ENCODE data around the gene ACTL6B.
"Not testable (repeated sequence)": the region's sequence is repeated elsewhere in the genome, so short reads cannot be mapped to it uniquely, and the experiment has no call there.

Gene ACTL6B

DNA sequence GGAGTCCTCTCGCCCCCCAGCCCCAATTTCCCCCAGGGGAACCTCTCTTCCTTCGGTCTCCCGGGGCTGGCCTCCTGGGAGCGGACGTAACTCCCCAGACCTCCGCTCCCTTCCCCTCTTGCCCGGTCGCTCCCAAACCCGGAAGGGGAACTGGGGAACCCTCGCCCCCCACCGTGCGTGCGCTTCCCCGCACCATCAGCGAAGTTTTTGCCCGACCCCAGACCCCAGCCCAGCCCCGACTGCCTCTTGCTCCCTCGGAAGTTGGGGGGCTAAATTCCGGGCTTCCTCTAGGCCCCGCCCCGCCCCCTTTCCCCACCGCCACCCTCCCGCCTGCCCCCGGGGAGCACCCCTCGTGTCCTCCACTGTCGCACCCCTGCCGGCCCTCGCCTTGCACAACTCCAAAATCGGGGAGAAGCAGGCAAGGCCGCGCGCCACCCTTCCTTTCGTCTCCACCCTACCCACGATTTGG lies 17.7 kb upstream of the ACTL6B start:
- DNase-seq (ENCODE audit: insufficient read length, low spot score) (no peak), FAIRE-seq (no peak)
- no peak for TF ChIP-seq CTCF (IDR thresholded peaks at IDR 0.05; ENCODE audit: insufficient read depth, missing control alignments)

DNA sequence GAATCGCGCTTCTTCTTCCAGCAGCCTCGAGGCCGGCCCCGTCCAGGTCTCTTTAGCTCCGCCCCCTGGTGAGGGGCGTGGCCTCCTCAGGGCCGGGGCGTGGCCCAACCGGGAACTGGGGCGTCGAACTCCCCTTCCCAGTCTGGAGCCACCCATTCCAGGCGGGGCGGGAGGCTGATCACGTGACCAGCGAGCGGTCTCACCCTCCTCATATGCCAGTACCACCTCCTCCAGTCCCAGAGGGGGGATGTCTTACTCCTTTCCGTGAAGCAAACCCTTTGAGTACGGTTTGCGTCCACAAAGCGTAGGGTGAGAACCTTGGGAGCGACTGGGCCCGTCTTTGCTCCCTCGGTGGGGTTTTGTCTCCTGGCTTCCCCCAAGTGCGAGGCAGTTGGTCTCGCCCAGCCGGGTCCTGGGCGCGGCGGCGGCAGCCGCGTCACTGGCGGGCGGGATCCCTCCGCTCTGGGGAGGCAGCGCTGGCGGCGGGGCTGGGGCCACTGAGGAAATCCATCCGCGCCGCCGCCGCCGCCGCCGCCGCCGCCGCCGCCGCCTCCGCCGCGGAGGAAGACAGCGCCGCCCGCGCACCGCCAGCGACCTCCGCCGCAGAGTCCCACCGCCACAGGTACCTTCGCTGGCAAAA lies 17.2 kb upstream of the ACTL6B start, which contains the start of gene GNB2:
Gene GNB2, plus strand, starts transcription at position 439 of the 640 bp plus-strand sequence. CDS start 2,526 bp downstream, outside the sequence.
- no peak for TF ChIP-seq CTCF (IDR thresholded peaks at IDR 0.05; ENCODE audit: insufficient read depth, missing control alignments)
- DNase-seq (ENCODE audit: insufficient read length, low spot score): peak; percentile 82
- FAIRE-seq: no peak

DNA sequence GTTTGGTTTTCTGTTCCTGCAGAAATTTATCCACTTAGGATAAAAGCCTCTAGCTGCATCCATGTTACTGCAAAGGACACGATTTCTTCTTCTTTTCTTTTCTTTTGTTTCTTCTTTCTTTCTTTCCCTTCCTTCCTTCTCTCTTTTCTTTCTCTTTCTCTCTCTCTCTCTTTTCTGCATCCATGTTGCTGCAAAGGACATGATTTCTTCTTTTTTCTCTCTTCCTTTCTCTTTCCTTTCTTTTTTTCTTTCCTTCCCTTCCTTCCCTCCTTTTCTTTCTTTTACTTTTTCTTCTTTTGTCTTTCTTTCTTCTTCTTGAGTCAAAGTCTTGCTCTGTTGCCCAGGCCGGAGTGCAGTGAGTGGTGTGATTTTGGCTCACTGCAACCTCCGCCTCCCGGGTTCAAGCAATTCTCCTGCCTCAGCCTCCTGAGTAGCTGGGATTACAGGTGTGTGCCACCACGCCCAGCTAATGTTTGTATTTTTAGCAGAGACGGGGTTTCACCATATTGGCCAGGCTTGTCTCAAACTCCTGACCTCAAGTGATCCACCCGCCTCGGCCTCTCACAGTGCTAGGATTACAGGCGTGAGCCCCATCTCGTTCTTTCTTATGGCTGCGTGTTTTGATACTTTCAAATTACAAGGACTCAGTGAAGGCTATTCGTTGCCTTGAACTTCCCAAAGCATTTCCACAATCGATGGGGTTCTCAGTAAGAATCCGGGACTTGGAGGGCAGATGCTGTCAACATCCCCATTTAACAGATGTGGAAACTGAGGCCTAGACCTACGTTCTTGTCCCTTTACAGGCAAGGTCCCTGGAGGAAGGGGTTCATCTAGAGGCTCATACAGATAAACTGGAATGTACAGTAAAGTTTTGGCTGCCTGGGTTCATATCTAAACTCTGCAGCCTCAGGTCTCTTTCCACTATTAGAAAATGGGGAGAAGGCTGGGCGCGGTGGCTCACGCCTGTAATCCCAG lies 15.4 kb upstream of the ACTL6B start:
- TF ChIP-seq CTCF (IDR thresholded peaks at IDR 0.05; ENCODE audit: insufficient read depth, missing control alignments): no peak
- DNase-seq (ENCODE audit: insufficient read length, low spot score) (no peak), FAIRE-seq (no peak)

DNA sequence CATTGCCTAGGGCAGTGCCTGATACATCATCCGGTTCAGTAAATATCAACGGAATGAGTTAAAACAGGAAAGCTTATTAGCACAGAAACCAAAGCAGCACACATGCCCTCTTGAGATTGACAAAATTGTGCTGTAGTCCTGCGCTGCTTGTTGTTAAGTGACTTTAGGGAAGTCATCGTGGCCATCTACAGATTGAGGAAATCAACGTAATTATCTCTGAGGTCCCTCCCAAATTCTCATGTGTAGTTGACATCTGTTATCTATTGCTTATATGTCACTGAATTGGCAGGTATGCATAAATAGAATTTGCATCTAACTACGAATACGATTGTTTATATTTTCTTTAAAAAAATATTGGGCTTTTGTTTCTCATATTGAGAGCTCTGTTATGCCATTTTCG lies 13.8 kb upstream of the ACTL6B start:
- no peak for TF ChIP-seq CTCF (IDR thresholded peaks at IDR 0.05; ENCODE audit: insufficient read depth, missing control alignments)
- DNase-seq (ENCODE audit: insufficient read length, low spot score): no peak
- FAIRE-seq: no peak

GRCh38 chr7:100669106-100669505 lies 12.9 kb upstream of the ACTL6B start:
- not testable (repeated sequence) for DNase-seq (ENCODE audit: insufficient read length, low spot score); FAIRE-seq

DNA sequence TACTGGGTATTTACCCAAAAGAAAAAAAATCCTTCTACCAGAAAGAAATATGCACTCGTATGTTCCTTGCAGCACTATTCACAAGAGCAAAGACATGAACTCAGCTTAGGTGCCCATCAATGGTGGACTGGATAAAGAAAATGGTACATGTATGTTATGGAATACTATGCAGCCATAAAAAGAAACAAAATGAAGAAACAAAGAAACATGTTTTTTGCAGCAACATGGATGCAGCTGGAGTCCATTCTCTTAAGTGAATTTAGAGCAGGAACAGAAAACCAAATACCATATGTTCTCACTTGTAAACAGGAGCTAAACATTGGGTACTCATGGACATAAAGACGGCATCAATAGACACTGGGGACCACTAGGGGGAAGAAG lies 11.8 kb upstream of the ACTL6B start:
- DNase-seq (ENCODE audit: insufficient read length, low spot score) (no peak), FAIRE-seq (no peak)
- TF ChIP-seq CTCF (IDR thresholded peaks at IDR 0.05; ENCODE audit: insufficient read depth, missing control alignments): no peak

GRCh38 chr7:100667331-100668068 lies 11.3 kb upstream of the ACTL6B start:
- TF ChIP-seq CTCF (IDR thresholded peaks at IDR 0.05; ENCODE audit: insufficient read depth, missing control alignments): no peak
- FAIRE-seq (no peak), DNase-seq (ENCODE audit: insufficient read length, low spot score) (no peak)

Measured in D721Med (cell line).